GM21619 (cell line): ENCODE measurements around the gene MTMR11.
"Not testable (repeated sequence)": the region's sequence is repeated elsewhere in the genome, so short reads cannot be mapped to it uniquely, and the experiment has no call there.

ENCODE experiments used
- ATAC-seq: cut with Tn5 transposase; IDR thresholded peaks from one replicate; pipeline ENCODE4 v1.9.1; 2021; ENCODE audit not compliant: unreplicated experiment

The MTMR11 gene

DNA sequence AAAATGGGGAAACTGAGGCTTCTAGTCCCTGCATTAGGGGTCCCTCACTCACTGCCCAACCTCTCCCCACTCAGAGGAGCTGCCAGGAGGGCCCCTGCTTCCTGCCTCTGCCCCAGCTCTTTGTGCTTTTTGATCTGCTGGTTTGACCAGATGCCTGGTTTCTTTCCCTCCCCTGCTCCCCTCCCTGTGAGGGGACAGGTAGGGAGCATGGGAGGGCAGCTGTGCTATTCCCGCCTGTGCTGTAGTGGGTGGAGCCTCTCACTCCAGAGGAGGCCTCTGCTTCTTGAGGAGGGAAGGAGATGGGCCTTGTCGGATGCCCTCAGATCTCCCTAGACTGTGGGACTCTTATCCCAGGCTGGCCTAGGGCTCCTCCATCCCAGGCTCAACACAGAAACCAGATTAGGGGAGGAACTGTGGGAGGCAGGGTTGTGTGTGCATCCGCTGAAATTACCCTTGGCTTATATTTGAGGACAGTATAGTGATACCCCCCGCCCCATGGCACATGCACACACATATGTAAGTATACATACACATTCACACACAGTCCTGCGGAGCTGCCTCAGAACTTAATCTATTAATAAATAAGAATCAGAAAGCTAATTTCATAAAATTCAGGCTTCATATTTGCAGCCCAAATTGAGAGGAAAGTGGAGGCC lies 32.7 kb downstream of the MTMR11 start:
- no peak for ATAC-seq

- peak; percentile 95 for ATAC-seq
Measured at GRCh38 chr1:149899460-149900284, 37.0 kb downstream of the MTMR11 start, which contains the start of gene BOLA1. Gene BOLA1, plus strand, starts transcription at chr1:149899568. Its CDS starts 492 bp downstream, at chr1:149900060.

GRCh38 chr1:149896575-149896974 lies 40.1 kb downstream of the MTMR11 start:
- no peak for ATAC-seq

DNA sequence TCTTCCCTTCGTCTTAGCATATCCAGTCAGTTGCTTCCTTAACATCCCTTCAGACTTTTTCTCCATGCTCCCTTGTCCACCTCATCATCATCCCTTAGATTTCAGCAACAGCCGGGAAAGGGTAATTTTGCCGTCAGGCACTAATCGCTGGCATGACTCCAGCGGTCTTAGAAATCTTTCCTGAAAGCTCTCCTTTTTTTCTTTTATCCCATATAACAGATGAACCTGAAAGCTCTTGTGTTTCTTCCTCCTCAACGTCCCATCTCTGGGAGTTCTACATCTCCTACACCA lies 47.7 kb downstream of the MTMR11 start:
- ATAC-seq: no peak

GRCh38 chr1:149888247-149888998 lies 48.3 kb downstream of the MTMR11 start:
- peak; percentile 26 for ATAC-seq

- ATAC-seq: peak; percentile 44
Measured at GRCh38 chr1:149887456-149888246, 49.0 kb downstream of the MTMR11 start.

DNA sequence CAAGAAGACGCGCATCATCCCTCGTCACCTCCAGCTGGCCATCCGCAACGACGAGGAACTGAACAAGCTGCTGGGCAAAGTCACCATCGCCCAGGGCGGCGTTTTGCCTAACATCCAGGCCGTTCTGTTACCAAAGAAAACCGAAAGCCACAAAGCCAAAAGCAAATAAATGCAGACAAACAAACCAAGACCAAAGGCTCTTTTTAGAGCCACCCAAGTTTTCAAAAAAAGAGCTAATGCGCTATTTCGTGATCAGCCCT lies 49.6 kb downstream of the MTMR11 start:
- not testable (repeated sequence) for ATAC-seq

GRCh38 chr1:149886396-149887195 lies 50.1 kb downstream of the MTMR11 start:
- ATAC-seq: peak; percentile 51

DNA sequence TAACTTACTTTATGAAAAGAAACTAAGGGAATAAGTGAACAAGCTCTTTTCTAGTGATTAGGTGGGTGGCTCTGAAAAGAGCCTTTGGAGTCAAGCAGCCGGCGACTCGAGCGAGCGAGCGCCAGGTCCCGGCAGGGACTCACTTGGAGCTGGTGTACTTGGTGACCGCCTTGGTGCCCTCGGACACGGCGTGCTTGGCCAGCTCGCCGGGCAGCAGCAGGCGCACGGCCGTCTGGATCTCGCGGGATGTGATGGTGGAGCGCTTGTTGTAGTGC lies 50.6 kb downstream of the MTMR11 start:
- ATAC-seq: not testable (repeated sequence)

DNA sequence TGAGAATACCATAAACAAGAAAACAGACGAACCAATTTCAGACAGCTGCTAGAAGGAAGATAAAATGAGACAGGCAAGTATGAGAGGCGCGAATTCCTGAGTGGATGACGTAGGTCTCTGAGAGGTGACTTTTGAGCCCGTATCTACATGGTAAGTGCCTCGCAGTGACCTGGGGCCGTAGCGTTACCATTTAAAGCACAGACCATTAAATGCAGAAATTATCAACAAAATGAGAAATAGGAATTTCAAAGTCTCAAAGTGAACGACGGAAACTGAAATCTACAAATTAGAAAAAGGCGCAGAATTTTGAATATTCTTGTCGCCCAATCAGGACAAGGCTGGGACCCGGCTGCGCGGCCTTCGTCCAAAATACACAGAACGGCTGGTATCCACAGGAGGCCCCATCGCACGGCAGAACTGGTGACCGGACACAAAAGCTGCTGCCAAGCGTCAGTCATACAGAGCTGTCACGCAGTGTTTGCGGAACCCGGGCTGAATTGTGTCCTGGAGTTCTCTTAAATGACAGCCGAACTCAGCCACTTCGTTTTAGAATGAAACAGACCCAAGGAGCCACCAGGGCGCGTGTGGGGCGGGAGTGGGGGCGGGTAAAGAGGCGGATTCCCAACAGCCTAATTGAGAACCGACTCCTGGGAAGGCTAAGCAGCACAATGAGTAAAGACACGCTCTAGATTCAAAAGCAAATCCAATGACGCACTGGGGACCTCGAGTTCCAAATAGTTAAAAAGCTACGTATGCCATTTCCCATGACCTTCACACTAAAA lies 51.1 kb downstream of the MTMR11 start:
- ATAC-seq: no peak

DNA sequence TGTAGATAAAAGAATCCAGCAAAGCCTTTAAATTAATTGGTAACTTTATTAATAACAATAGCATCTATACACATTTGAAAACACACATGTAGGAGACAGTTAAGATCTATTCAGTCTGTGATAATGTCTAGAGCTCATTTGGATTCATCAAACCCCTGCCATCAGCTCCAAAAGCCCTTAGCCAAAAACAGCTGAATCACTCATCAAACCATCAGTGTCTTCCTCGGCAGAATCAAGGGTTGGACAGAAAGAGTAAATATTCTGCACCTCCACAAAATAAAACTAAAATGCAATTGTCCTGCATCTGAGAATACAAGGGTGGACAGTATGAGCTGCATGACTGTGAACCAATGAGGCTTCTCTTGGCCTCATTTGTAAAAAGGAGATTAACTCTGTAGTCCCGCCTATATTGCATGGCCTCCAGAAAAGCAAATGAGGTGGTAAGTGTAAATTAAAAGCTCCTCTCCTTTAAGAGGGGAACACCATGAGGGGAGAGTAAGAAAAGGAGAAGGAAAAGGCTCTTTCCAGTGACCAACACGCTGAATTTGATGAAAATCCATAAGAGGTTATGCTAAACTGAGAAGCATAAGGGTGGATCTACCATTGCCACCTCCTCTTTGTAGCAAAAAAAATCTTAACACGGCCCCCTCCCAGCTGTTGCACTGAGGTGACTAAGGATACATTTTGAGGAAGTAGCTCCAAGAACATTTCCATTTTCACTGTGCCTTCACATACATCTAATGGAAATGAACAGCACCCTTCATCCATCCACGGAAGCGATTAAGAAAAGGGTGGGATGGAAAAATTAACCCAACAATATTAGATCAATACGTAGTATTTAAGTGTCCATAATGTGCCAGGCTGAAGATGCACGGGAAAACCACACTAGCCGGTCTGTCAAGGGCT lies 52.0 kb downstream of the MTMR11 start:
- ATAC-seq: no peak

- ATAC-seq: no peak
Measured at GRCh38 chr1:149883598-149884247, 53.0 kb downstream of the MTMR11 start.

DNA sequence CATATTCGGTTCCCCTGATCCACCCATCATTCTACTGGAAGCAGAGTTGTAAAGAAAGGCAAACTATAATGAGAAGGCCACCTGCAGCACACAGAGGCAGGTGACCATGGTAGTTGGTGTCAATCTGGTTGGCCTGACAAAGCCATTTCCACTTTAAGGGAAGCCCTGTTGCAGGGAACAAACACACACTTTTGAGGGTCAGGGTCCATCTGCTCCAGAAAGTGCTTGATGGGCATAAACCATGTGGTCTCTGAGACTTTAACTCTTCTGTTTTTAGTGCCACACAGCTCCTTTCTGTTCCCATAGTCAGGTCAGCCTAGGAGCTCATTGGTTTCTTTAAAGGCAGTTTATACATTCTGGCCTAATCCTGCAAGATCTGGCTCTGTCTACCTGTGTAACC lies 54.8 kb downstream of the MTMR11 start:
- ATAC-seq: no peak

GRCh38 chr1:149879556-149879955 lies 57.1 kb downstream of the MTMR11 start:
- no peak for ATAC-seq
